Stimulated activated CD4-positive, alpha-beta T cell treated with anti-CD3 and anti-CD28 coated beads, Interleukin-4, amount 100 ng/mL, for 24 hours (primary cell): Measurements from ENCODE around the gene RNF135.
A peak's percentile ranks its signal among the peaks of the same experiment; 100 is the strongest.
"Not testable (repeated sequence)": the region's sequence is repeated elsewhere in the genome, so short reads cannot be mapped to it uniquely, and the experiment has no call there.

Experiments
- DNase-seq: peaks from one replicate; pipeline ENCODE4 v3.0.0-alpha.2; 2020

Gene RNF135

DNA sequence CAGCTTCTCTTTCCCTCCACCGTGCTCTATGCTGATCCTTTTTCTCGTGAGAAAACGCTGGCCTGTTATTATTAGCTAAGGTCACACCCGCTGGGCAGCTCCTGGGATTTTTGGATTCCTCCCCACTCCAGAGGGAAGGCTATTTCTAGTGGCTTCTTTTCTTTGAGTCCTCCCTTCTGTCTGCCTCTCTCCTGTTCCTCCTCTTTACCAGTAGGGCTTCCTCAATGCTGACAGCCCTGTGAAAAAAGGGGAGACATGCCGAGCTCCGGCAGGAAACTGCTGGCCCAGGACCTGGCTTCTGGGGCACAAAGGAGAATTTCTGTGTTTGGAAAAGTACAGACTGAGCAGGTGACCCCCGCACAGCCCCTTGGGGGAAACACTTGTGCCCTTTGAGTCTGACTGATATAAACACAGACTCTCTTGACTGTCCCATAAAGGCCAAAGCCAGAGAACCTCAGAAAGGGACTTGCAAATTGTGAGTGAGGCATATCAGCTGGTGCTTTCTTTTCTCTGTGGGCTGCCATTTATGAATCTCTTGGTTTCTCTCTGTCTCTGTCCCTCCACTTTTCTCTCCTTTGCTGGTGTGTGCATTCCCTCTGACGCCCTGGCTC lies 14.0 kb upstream of the RNF135 start:
- DNase-seq, result no peak

DNA sequence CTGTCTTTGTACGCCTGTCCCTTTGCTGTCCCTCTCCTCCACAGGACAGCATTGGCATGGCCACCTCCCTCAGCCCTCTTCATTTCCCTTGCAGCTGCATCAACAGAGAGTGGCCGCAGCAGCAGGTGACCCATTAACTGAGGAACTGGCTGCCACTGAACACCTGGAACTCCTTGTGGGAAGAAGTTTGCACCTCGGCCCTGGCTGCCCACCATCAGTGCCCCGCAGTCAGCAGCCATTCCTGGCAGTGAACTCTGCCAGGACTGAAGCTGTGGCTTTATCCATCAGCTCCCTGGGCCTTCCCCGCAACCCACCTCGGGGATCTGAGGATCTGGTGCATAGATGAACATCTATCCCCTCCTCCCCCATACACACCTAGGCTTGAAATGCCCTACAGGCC lies 13.1 kb upstream of the RNF135 start:
- DNase-seq, result no peak

DNA sequence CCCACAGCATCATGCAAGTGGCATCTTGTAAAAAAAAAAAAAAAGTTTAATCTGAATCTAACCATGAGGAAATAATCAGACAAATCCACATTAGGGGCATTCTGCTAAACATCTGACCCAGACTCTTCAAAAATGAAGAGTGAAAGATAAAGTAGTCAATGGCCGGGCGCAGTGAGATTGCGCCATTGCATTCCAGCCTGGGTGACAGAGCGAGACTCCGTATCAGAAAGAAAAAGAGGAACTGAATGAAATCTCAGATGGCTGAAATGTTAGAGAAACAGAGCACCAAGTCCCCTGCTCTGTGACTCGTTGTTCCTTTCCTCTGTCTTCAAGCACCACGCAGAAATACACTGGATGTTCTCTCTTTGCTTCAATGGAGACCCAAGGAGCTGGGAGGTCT lies 12.7 kb upstream of the RNF135 start:
- DNase-seq, result no peak

DNA sequence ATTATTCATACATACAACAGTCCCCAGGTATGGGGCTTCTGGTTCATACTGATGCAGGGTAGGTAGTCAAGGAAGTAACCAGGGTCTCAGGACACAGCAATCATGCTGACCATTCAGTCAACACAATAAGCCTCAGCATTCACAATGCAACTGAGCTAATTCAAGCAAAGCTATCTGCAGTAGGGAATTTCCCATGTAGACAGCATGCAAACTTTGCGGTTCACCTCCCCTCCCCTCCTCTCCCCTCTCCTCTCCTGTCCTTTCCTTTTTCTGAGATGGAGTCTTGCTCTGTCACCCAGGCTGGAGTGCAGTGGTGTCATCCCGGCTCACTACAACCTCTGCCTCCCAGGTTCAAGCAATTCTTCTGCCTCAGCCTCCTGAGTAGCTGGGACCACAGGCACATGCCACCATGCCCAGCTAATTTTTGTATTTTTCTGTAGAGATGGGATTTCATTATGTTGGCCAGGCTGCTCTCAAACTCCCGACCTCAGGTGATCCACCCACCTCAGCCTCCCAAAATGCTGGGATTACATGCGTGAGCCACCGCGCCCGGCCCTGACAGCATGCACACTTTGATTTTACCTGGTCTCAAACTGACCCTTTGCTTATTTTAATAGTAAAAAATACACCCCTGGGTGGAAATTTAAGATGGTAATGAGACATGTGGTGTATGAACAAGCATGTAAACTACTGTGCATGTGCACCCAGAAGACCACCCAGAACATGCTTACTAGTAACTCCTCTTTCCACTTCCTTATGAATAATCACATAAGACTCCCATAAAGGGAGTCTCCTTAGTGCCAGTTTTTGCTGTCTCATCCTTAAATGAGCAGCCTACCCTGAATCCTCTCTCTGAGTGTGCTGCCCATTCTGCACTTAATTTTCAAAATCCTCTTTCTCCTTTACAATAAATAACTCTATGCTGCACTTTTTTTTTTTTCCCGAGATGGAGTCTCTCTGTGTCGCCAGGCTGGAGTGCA lies 9.3 kb upstream of the RNF135 start:
- peak; percentile 11 for DNase-seq

GRCh38 chr17:30964312-30964711 lies 6.5 kb upstream of the RNF135 start:
- DNase-seq, result not testable (repeated sequence)

GRCh38 chr17:30964876-30965275 lies 6.0 kb upstream of the RNF135 start:
- DNase-seq, result no peak

- DNase-seq, result no peak
These were observed 5.2 kb upstream of the RNF135 start for GRCh38 chr17:30965686-30966085.

- not testable (repeated sequence) for DNase-seq
These were observed 2.9 kb upstream of the RNF135 start for GRCh38 chr17:30967911-30968310.

GRCh38 chr17:30969989-30970830 lies 629 bp upstream of the RNF135 start:
- peak; percentile 7 for DNase-seq

DNA sequence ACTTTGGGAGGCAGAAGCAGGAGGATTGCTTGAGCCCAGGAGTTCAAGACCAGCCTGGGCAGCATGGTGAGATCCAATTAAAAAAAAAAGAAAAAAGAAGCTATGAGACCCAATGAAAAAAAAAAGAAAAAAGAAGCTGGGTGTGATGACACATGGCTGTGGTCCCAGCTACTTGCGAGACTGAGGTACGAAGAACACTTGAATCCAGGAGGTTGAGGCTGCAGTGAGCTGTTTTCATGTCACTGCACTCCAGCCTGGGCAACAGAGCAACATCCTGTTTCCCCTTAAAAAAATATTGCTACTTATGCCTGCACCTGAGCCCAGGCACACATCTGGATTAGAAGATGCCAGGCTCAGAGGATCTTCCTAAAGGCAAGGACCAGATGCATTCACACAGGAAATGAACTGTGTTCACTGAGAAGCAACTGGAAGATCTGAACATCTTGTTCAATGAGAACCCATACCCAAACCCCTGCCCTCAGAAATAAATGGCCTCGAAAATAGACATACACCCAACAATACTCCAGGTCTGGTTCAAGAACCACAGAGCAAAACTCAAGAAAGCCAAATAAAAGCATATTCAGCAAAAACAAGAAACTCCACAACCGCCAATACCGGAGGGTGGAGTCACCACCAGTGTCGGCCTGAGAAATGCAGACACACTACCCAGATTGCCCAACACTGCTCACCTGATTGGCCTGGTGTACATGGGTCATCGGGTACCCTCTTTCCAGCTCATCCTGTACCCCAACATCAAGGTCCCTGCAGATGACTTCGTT lies 4.4 kb downstream of the RNF135 start:
- no peak for DNase-seq

DNA sequence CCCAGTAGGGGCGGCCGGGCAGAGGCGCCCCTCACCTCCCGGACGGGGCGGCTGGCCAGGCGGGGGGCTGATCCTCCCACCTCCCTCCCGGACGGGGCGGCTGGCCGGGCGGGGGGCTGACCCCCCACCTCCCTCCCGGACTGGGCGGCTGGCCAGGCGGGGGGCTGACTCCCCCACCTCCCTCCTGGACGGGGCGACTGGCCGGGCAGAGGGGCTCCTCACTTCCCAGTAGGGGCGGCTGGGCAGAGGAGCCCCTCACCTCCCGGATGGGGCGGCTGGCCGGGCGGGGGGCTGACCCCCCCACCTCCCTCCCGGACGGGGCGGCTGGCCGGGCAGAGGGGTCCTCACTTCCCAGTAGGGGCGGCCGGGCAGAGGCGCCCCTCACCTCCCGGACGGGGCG lies 9.1 kb downstream of the RNF135 start:
- DNase-seq, result not testable (repeated sequence)

DNA sequence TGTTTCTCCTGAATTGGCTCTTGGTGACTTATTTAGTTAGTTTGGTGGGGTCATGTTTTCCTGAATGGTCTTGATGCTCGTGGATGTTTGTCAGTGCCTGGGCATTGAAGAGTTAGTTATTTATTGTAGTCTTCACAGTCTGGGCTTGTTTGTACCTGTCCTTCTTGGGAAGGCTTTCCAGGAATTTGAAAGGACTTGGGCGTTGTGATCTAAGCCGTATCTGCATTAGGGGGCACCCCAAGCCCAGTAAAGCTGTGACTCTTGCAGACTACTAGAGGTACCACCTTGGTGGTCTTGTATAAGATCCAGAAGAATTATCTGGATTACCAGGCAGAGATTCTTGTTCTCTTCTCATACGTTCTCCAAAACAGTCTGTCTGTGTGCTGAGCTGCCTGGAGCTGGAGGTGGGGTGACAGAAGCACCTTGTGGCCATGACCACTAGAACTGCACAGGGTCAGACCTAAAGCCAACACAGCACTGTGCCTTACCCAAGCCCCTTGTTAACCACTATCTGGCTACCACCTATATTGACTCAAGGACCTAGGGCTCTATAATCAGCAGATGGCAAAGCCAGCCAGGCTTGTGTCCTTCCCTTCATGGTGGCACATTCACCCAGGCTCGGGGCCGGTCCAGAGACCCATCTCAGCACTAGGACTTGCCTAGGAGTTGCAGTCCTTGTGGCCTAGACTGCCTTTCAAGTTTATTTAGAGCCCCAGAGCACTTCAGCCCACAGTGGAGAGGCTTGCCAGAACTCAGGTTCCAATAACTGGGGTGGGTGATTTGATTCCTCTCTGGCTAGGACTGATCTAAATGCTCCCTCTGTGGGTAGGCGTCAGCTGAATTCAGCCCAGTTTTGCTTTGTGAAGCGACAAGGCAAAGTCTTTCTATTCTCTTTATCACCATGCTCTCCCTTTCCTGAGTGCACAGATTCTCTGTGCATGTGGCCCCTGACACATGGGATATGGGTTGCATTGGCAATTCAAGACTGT lies 11.0 kb downstream of the RNF135 start:
- DNase-seq, result no peak

DNA sequence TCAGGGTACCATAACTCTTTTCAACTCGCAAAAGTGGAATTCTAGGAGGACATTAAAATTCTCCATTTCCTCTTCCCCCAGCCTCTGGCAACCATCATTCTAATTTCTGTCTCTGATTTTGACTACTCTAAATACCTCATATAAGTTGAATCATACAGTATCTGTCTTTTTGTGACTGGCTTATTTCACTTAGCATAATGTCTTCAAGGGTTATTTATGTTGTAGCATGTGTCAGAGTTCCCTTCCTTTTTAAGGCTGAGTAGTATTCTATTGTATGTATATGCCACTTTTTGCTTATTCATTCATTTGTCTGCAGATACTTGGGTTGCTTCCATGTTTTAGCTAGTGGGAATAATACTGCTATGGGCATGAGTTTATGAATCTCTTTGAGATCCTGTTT lies 12.0 kb downstream of the RNF135 start:
- no peak for DNase-seq

GRCh38 chr17:30990458-30990857 lies 19.6 kb downstream of the RNF135 start:
- DNase-seq, result no peak

- no peak for DNase-seq
These were observed 21.7 kb downstream of the RNF135 start for GRCh38 chr17:30992551-30992950.

DNA sequence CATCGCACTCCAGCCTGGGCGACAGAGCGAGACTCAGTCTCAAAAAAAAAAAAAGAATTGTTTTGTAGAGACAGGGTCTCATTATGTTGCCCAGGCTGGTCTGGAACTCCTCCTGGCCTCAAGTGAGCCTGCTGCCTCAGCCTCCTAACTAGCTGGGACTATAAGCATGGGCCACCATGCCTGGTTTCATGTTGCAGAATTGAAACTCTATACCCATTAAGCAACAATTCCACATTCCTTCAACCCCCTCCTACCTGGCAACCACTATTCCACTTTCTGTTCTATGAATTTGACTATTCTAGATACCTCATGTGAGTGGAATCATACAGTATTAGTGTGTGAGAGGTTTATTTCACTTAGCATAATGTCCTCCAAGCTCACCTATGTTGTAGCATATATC lies 24.5 kb downstream of the RNF135 start:
- DNase-seq, result no peak

GRCh38 chr17:30996486-30996885 lies 25.6 kb downstream of the RNF135 start:
- no peak for DNase-seq

DNA sequence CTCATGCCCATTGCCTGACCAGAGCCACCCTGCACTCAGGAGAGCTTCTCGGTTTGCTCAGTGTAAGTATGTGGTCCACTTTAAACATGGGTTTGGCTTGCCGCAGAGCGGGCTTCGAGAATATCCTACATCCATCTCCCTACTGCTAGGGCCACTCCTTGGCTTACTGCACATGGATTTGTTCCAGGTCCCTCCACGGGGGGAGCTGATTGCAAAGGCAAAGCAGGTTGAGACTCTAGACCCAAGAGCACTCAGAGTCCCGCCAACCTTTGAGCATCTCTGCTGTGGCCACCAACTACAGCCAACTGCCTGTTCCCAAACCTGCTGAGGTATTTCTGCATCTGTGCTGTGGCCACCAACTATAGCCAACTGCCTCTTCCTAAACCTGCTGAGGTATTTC lies 26.4 kb downstream of the RNF135 start:
- DNase-seq, result no peak

DNA sequence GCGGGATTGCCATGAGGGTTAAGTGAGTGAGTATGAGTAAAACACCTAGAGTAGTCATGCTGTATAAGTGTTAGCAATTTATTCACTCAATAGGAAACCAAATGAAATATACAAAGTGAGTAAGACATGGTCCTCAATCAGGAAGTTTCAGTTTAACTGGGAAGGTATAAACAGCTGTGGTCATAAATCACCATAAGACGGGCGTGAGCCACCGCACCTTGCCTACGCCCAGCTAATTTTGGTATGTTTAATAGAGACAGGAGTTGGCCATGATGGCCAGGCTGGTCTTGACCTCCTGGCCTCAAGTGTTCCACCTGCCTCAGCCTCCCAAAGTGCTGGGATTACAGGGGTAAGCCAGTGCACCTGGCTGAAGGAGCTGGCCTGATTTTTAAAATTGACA lies 27.0 kb downstream of the RNF135 start:
- DNase-seq, result no peak

GRCh38 chr17:31002047-31002446 lies 31.2 kb downstream of the RNF135 start:
- no peak for DNase-seq

GRCh38 chr17:31003225-31003866 lies 32.5 kb downstream of the RNF135 start:
- no peak for DNase-seq
